NCI-H2107 treated with DMSO at 0.1 percent for 48 hours (cell line): ENCODE measurements around the gene RNASET2.

Experiments used
- DNase-seq: peaks from one replicate; lab custom pipeline; 2025; ENCODE audit not compliant: unreplicated experiment; lab: John Stamatoyannopoulos, UW

RNASET2 gene

DNA sequence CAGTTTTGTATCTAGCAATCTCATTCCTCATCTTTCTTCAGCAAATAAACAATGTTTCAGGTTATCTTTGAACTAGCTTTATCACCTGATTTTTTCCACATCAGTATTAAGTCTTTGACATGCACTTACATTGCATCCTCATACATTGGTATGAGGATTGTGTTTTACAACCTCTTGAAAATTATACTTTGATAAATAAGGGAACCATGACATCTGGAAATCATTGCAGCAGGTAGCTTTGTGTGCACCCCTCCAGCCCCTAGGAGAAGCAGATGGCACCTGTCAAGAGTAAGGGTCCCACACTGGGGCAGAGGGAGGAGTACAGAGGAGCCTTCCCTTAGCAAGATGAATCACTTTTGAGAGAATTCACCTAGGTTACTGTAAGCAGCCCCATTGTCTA is 13.7 kb upstream of the RNASET2 start:
- no peak for DNase-seq

DNA sequence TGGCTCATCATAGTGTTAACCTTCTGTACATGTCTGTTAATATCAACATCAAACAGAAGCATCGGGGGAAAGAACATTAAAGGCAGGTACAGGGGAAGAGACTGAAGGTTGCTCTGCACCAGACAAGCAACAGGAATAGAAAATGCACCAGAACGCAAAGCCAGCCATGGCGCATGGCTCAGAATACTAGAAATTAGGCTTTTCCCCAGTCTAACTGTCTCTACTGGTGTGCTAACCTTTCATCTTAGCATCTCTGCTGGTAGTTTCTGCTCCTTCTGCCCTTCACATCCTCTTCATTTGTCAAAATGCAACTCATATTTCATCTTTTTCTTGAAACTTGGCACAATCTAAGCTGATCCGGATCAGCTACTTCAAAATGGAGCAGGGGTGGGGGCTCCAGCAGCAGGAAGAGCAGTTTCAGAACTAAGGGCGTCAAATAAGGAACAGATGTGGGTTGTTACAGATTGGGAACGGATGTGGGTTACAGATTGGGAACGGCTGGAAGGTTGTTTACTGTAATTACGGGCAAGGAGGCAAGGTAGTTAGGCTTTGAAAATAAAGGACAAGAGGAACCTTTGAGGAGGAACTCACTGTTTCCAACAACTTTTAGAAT is 13.1 kb upstream of the RNASET2 start:
- DNase-seq, result no peak

DNA sequence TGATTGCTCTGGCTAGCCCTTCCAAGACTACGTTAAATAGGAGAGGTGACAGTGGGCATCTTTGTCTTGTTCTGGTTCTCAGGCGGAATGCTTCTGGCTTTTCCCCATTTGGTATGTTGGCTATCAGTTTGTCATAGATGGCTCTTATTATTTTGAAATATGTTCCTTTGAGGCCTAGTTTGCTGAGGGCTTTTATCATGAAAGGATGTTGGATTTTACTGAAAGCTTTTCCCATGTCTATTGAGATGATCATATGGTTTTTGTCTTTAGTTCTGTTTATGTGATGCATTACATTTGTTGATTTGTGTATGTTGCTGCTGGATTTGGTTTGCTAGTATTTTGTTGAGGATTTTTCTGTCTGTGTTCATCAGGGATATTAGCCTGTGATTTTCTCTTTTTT is 9.9 kb upstream of the RNASET2 start:
- no peak for DNase-seq

DNA sequence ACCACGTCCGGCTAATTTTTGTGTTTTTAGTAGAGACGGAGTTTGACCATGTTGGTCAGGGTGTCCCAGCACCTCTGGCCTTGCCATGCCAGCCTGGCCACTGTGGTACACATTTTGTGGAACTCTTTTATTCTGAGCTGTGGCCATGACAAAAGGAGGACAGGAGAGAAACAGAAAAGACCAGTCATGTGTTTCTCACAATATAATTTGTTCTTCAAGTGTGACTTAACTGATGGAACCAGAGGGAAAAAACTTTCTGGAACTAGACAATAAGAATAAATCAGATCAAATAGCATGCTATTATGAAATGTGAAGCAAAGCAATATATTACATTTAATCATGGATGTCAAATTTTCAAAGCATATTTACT is 4.2 kb upstream of the RNASET2 start:
- DNase-seq, result no peak

DNA sequence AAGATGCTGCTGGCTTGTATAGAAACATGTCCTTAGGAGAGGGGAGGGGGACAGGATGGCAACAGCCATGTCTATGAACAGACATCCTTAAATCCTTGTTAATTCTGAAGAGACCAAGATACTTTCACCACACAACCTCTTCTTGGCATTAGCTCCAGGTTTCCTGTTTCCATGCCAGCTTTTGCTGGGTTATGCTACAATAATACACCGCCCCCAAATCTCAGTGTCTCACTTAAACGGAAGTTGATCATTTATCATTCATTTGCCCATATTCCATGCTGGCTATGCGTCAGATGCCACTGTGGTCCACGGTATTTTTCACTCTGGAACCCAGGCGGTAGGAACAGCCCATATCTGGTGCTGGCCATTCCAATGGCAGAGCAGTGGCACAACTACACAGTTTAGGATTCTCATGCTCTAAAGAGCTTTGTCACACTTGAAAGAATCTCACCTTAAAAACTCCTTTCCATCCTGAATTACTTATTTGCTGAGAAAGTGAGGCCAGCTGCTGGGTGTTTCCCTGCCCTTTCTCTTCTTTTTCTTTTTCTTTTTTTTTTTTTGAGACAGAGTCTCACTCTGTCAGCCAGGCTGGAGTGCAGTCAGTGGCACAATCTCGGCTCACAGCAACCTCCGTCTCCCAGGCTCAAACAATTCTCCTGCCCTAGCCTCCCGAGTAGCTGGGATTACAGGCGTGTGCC is 3.7 kb upstream of the RNASET2 start:
- no peak for DNase-seq

DNA sequence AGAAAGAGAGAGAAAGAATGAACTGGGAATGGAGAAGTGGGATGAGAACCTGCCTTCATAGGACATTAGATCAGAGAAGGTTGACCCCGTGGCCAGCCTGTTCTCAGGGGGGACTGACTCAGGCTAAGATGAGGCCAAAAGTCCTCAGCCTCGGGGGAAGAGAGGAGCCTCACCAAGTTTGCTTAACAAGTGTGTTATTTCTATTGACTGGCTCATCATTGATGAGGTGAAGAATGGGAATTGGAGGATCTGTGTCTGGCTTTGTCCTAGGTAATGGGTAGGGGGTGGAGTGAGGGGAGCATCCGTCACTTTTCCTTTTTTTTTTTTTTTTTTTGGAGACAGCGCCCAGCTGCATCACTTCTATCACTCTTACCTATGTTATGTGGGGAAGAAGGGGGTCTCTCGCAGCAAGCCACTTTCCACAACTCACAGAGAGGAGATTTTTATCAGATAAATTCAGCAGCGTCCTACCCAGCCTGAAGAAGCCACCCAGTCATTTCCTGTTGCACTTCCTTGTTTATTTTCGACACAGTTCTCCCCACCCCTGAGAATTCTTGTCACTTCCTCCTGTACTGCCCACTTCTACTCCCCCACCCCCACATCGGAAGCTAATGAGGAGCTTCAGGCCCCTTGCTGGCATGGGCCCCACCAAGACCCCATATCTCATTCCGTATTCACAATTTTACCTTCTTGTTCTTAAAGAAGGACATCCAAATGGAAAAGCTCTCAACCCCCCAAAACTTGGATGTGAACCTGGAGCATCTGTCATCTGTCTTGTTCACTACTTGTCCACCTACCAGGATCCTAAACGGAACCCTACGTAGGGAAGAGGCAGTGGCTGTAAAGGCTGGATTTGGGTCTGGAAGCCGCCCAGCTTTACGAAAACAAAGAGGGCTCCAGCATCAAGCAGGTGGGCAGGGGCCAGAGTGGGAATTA is 2.8 kb upstream of the RNASET2 start:
- DNase-seq, result no peak

DNA sequence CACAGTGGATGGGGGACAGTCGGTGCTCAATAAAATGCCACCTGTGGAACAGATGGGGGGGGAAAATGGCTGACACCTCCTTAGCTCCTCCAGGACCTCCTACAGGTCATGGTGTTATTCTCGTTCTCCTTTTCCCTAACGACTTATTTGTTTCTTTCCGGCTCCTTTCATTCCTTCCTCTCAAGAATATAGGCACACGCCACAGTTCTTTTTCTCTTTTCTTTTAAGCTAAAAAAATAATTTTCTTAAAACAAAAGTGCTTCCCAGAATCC is 1.4 kb upstream of the RNASET2 start:
- DNase-seq, result no peak

DNA sequence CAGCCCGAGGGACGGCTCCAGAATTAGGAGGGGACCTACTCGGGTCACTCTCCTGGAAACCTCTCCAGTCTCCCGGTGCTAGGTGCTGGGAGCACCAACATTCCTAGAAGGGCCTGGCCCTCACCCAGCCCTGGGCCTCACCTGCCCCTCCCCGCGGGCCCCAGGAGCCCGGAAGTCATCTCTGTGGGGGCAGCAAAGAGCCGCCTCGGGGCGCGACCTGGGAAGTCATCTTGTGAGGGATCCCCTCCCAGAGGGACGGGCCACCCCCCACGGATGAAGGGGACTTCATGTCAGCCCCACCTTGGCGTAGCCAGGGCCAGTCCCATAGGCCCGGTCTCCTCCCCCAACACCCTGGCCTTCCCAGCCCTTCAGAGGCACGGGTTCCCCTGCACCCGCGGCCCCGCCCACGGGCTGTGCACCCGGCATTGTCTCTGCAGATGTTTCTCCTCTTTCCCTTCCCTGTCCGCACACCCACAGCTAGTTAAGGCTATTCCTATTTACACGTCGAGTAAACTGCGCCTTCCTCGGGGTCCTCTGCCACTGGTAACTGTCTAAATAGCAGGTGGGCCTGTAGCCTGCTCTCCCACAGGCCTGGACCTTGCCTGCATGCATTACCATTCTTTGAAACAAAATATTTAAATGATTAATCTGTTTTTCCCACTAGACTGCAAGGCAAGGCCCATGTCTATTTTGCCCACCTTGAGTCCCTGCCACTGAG is 896 bp upstream of the RNASET2 start:
- DNase-seq, result no peak

DNA sequence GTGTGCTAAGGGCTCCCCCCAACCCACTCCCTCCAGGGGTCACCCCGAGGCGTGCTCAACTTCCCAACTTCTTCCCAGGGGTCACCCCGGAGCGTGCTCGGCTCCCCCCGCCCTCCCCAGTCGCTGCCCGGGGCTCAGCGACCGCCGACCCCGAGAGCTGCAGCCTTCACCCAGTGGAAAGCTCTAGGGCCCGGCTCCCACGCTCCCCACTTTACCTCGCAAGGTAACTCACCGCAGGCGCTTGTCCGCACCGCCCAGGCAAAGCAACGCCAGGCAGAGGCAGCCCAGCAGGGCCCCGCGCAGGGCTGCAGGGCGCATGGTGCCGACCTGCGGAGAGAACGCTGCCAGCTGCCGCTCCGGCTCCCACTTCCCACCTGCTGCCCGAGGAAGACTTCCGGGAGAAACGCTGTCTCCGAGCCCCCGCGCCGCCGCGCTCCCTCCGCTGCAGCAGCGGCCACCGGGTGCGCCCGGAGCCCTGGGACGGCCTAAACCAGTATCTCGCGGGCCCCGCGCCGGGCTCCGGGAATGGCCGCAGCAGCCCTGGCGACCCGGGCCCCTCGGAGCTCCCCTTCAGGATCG is 396 bp downstream of the RNASET2 start:
- peak; percentile 28 for DNase-seq

DNA sequence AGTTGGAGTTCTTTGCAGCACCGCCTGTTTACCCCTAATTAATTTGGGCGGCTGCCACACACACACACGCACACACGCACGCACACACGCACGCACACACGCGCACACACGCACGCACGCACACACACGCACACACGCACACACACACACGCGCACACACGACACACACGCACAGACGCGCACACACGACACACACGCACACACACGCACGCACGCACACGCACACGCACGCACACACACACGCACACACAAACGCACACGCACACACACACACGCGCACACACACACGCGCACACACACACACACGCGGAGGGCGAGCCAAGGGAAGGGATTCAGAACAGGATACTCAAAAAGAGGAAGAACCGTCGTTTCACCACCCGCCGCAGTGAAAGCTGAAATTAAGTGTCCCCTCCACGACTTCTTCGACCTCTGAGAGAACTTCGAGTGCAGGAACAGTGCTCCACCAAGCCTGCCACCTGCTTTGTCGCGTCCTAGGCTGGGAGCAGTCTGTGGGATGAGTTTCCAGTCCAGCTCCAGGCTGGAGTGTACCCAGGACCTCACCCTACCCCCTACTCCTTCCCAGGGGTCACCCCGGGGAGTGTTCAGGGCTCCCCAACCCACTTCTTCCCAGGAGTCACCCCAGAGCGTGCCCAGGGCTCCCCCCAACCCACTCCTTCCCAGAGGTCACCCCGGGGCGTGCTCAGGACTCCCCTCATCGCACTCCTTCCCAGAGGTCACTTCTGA is 1.1 kb downstream of the RNASET2 start:
- DNase-seq, result no peak

DNA sequence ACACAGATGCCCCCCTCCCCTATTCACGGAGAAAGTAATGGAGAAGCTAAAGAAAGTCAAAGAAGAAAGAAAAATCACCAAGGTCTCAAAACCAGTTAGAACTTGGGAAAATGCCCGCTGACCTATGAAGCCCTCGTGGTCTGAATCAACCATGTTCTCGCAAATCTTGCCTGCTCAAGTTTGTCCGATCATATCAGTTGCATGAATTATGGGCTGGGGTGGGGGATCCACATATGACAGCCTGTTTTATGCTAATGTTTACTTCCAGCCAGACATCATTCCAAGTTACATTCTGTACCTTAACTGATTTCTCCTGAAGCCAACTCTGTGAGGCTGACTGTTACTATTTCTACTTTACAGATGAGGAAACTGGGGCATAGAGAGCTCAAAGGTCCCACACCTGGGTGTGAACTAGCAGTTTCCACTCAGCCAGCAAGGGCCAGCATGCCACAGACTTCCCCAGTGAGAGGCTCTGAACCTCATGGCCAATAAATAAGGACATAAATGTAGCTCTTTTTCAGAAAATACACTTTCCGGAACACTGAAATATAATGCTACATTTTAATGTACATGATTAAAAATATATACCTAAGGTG is 2.1 kb downstream of the RNASET2 start:
- DNase-seq, result no peak

DNA sequence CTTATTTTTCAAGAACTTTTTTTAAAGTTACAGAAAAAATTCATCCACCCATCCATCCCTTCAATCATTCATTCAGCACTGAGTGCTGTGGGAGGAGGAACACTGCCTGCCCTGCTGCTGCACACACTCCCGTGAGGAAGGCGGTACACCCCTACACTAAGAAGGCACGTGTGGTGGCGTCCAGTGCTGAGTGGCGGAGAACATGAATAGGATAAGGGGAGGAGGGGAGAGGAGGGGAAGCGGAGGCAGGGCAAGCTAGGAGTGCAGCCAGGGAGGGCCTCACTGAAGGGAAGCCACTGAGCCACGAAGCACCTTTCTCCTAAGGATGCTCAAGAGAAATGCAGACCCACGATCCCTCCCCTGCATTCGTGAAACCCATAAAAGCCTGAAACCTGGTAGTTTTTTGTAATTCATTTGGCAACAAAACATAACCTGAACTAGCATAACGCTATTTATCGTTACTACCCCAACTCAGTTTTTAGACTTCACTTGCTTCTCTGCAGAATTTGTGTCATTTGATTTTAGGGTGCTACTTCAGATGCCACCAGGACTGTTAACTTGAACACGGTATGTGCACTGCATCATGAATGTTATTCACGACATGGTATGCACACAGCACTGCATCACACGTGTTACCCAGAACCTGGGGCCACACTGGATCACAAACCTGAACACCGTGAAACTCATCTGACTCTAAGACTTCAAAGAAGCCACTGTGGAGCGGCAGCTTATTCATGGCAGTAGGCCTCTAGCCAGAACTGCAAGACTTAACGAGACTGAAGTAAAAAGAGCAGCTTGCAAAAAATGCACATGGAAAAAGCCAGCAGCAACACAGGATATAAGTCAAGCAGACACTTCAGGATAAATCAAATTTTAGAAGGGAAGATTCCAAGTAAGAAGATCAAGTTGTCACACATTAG is 3.5 kb downstream of the RNASET2 start:
- no peak for DNase-seq

DNA sequence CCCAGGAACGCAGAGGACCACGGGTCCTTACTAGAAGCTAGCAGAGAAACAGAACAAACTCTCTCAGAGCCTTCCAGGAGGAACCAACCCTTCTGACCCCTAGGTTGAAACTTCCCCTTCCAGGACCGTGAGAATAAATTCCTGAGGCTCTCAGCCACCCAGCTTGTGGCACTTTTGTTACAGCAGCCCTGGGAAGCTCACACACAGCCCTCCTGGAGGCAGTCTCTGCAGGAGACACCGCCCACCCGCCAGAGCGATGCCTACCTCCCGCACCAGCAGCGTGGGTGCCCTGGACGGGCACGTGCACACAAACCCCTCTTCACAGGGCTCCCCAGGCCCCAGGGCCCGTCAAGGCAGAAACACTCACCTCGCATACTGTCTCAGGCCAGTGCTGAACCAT is 4.2 kb downstream of the RNASET2 start:
- no peak for DNase-seq

DNA sequence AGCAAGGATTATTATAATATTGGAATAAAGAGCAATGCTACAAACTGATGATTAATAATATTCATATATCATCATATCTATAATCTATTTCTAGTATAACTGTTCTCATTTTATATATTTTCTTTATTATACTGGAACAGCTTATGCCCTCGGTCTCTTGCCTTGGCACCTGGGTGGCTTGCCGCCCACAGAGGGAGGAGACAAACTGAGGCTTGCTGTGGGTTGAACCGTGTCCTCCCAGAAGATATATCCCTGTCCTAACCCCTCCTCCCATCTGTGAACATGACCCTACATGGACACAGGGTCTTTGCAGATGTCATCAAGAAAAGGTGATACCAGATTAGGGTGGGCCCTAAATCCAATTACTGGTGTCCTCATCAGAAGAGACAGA is 4.7 kb downstream of the RNASET2 start:
- DNase-seq, result no peak

DNA sequence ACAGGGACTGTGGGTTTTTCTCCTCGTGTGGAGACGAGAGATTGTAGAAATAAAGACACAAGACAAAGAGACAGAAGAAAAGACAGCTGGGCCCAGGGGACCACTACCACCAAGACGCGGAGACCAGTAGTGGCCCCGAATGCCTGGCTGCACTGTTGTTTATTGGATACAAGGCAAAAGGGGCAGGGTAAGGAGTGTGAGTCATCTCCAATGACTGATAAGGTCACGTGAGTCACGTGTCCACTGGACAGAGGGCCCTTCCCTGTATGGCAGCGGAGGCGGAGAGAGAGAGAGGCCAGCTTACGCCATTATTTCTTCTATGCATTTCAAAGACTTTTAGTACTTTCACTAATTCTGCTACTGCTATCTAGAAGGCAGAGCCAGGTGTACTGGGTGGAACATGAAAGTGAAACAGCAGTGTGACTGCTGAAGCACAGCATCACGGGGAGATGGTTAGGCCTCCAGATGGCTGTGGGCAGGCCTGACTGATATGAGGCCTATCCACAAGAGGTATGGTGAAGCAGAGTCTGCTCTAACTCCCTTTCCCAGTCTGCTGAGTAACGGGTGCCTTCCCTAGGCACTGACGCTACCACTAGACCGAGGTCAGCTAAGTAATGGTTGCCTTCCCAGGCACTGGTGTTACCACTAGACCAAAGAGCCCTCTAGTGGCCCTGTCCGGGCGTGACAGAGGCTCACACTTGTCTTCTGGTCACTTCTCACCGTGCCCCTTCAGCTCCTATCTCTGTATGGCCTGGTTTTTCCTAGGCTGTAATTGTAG is 5.3 kb downstream of the RNASET2 start:
- peak; percentile 37 for DNase-seq

DNA sequence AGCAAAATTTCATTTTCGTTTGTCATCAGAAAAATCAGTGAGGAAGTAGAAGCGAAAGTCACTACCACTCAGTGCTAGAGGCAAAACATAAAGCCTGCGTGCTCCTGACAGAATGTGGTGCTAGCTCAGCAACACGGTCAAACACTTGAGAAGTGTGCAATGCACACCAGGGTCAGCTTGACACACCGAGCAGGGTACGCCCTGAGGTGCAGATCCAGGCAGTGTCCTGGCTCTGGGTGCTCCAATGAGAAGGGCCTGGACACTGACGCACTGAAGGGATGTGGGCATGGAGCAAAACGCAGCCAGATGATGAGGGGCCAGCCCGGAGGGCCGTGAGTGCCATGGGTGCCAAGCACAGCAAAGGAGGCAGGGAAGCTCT is 5.9 kb downstream of the RNASET2 start:
- DNase-seq, result no peak

DNA sequence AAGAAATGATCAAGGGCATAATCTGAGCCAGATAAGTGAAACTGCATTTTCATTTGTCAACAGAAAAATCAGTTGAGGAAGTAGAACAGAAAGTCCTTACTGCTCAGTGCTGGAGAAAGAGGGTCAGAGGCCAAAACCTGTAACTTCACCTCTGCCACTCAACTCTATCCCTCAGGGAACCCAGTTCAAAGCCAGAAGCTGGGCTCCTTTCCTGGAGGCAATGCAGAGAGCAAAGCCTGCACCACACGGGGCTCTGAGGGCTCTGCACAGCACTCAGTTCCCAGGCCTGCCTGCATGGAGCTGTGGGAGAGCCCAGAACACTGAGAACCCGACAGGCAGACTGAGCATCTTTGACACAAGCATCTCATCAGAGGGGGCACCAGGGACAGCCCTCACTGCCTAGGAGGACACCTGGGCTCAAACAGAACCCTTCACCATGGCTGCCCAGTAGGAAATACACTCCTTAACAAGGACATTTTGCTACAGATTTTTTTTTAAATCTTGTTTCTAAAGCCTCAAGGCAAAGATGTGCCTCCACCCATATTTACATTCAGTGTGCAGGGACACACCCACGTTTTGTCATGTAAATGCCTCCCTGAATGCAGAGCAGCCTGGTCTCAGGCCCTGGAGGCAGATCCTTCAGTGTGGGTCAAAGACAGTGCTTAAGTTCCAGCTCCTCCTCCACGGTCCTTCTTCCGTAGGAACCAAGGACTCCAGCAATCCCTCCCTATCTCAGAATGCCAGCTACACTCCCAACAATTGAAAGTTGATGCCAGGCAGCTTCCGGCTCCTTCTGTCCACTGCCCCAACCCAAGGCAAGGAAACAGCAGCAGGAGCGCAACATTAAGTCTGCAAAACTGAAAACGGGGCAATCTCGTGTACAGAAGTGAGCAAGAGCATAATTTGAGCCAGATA is 6.6 kb downstream of the RNASET2 start:
- no peak for DNase-seq
